K562 (cell line): Measurements from ENCODE around the gene SLC30A3. TPM values are rescaled to one million over a fixed set of nuclear protein-coding genes. Genes with fewer than 3 reads are reported as not detected.

Experiments used
- CBFA2T3 ChIP-seq: fragments of 450-650 bp; IDR thresholded peaks from 2 replicates; pipeline ENCODE4 v1.6.1; 2017
- CBX3 ChIP-seq, 2 experiments: IDR thresholded peaks; 1 replicate in 1 of 2; 2 replicates in 1 of 2; pipeline ENCODE4 v1.6.1; 2012; ENCODE audit warnings: inconsistent platforms in 2 of 2, low read length in 2 of 2, borderline replicate concordance in 1 of 2, control low read depth in 1 of 2
- CEBPB ChIP-seq: fragments of 450-650 bp; IDR thresholded peaks from 2 replicates; pipeline ENCODE4 v1.6.1; 2016; ENCODE audit warnings: missing genetic modification characterization, missing compliant biosample characterization
- CREM ChIP-seq: IDR thresholded peaks from 2 replicates; pipeline ENCODE4 v1.6.1; 2014; ENCODE audit warnings: antibody characterized with exemption, low read depth
- EP300 ChIP-seq: IDR thresholded peaks from 2 replicates; pipeline ENCODE4 v1.6.1; 2012; ENCODE audit warnings: low read length, improper control_type of control experiment
- KDM1A ChIP-seq, 2 experiments: fragments of 450-650 bp; IDR thresholded peaks; 2 replicates each; pipeline ENCODE4 v1.6.1; 2016; ENCODE audit warnings: mild to moderate bottlenecking in 2 of 2
- MEIS2 ChIP-seq: fragments of 450-650 bp; IDR thresholded peaks from 2 replicates; pipeline ENCODE4 v1.6.1; 2014; ENCODE audit warnings: mild to moderate bottlenecking; ENCODE audit not compliant: partially characterized antibody
- MTA2 ChIP-seq: fragments of 450-650 bp; IDR thresholded peaks from 2 replicates; pipeline ENCODE4 v1.6.1; 2016; ENCODE audit warnings: low read depth
- SMARCA4 ChIP-seq: fragments of 450-650 bp; IDR thresholded peaks from 2 replicates; pipeline ENCODE4 v1.6.1; 2016
- TCF3 ChIP-seq: sonication (generic); formaldehyde crosslinking; IDR thresholded peaks from 2 replicates; pipeline ENCODE4 v1.4.0; 2020; ENCODE audit warnings: mild to moderate bottlenecking, missing genetic modification reagents
- ZEB2 ChIP-seq: fragments of 450-650 bp; IDR thresholded peaks from 2 replicates; pipeline ENCODE4 v1.6.1; 2016
- ZNF436 ChIP-seq: fragments of 250-450, 450-650 bp; sonication (Bioruptor Pico); formaldehyde crosslinking; IDR thresholded peaks from 2 replicates; pipeline ENCODE4 v1.7.0; 2020; ENCODE audit warnings: mild to moderate bottlenecking
- polyA plus RNA-seq, 8 experiments: library from polyadenylated mRNA; depleted of rRNA in 4 of 8; stranded (reverse) in 5 of 8; unstranded in 3 of 8; fragments of >200 nt; fragmentation: Nextera tagmentation in 2 of 8; fragmentation: Illumina TruSeq in 1 of 8; extraction: Ambion mirVana in 2 of 8; extraction: Trizol in 1 of 8; gene quantifications; 2 replicates each; pipeline versions ENCODE4 v1.2.1 to v1.2.3, GENCODE V29; 2011 to 2014; ENCODE audit warnings: inconsistent platforms in 1 of 8, missing spikeins in 1 of 8
- total RNA-seq, 7 experiments: library from RNA; depleted of rRNA in 6 of 7; stranded (reverse); fragments of >200 nt in 6 of 7; fragmentation: Illumina TruSeq in 2 of 7; extraction: Trizol in 2 of 7; gene quantifications; 2 replicates each; pipeline versions ENCODE4 v1.2.1 to v1.2.3, GENCODE V29; 2011 to 2021; ENCODE audit warnings: low replicate concordance in 1 of 7
- TF ChIP-seq, protein P1 (sequence below): sonication (generic); formaldehyde crosslinking; IDR thresholded peaks from 2 replicates; pipeline ENCODE4 v1.8.1; 2023; ENCODE audit warnings: mild to moderate bottlenecking, missing genetic modification reagents
- TF ChIP-seq, protein P2 (sequence below): fragments of 450-650 bp; IDR thresholded peaks from 2 replicates; pipeline ENCODE4 v1.6.1; 2016; ENCODE audit warnings: borderline replicate concordance
- TF ChIP-seq, protein P3 (sequence below), 2 experiments: IDR thresholded peaks in 1 of 2; conservative IDR thresholded peaks in 1 of 2; 2 replicates each; pipeline ENCODE4 v1.6.1; 2016; ENCODE audit warnings: low read depth in 2 of 2, mild to moderate bottlenecking in 1 of 2, missing compliant biosample characterization in 1 of 2, missing genetic modification characterization in 1 of 2, moderate library complexity in 1 of 2
- TF ChIP-seq, protein P4 (sequence below): fragments of 450-650 bp; IDR thresholded peaks from 2 replicates; pipeline ENCODE4 v1.6.1; 2016
- TF ChIP-seq, protein P5 (sequence below): fragments of 450-650 bp; conservative IDR thresholded peaks from 2 replicates; pipeline ENCODE4 v1.6.1; 2016; ENCODE audit warnings: missing genetic modification characterization, low read depth, mild to moderate bottlenecking, missing compliant biosample characterization, moderate library complexity
- TF ChIP-seq, protein P6 (sequence below): fragments of 450-650 bp; IDR thresholded peaks from 2 replicates; pipeline ENCODE4 v1.6.1; 2016; ENCODE audit warnings: antibody characterized with exemption

SLC30A3 gene
- total and polyA plus RNA-seq, 9 of the 15 experiments (the other 6 are each of a cell fraction or from before 2014, with no cell fraction given), result 0.03 to 2.7 (median 0.89) TPM; not detected in 1

DNA sequence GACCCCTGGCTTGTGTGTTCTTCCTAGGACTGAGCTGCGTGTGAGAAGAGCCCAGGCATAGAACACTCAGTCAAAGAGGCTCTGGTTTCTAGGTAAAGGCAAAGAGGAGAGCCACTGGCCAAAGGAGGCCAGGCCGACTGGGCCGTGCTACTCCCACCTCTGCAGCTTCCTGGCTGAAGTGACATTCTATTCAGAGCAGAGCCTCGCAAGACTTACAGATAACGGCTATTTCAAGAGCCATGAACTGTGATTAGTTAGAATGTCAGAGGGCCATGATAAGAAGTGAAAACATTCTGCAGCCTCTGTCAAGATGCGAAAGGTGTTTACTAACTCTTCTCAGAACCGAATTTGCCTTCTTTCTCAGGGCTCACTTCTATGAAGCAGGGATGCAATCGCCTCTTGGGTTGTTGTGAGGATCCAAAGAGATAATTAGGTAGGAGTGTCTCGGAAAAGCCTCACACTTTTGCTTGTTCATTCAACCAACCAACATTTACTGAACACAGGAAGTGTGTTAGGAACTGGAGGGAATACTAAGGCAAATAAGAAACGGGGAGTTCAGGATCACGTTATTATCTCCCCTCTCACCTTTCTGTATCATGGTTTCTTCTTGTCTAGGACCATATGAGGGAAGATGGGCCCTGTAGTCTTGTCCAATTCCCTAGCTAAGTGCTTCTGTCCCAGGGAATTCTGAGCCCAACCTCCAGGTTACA lies 8.9 kb upstream of the SLC30A3 start (continued):
- TF ChIP-seq, protein P1, sequence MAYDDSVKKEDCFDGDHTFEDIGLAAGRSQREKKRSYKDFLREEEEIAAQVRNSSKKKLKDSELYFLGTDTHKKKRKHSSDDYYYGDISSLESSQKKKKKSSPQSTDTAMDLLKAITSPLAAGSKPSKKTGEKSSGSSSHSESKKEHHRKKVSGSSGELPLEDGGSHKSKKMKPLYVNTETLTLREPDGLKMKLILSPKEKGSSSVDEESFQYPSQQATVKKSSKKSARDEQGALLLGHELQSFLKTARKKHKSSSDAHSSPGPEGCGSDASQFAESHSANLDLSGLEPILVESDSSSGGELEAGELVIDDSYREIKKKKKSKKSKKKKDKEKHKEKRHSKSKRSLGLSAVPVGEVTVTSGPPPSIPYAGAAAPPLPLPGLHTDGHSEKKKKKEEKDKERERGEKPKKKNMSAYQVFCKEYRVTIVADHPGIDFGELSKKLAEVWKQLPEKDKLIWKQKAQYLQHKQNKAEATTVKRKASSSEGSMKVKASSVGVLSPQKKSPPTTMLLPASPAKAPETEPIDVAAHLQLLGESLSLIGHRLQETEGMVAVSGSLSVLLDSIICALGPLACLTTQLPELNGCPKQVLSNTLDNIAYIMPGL (CRISPR knock-in tag), result no peak
- TF ChIP-seq, protein P2, sequence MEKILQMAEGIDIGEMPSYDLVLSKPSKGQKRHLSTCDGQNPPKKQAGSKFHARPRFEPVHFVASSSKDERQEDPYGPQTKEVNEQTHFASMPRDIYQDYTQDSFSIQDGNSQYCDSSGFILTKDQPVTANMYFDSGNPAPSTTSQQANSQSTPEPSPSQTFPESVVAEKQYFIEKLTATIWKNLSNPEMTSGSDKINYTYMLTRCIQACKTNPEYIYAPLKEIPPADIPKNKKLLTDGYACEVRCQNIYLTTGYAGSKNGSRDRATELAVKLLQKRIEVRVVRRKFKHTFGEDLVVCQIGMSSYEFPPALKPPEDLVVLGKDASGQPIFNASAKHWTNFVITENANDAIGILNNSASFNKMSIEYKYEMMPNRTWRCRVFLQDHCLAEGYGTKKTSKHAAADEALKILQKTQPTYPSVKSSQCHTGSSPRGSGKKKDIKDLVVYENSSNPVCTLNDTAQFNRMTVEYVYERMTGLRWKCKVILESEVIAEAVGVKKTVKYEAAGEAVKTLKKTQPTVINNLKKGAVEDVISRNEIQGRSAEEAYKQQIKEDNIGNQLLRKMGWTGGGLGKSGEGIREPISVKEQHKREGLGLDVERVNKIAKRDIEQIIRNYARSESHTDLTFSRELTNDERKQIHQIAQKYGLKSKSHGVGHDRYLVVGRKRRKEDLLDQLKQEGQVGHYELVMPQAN, result no peak
- TF ChIP-seq CBX3 (IDR thresholded peaks at IDR 0.05; ENCODE audit: borderline replicate concordance in 1 of 2, low read length in 2 of 2), result no peak; a peak in 1 of 3 replicates
- peak; percentile 51; the same call in 1 of the 2 replicates for TF ChIP-seq TCF3 (CRISPR knock-in tag)
- TF ChIP-seq, protein P3, sequence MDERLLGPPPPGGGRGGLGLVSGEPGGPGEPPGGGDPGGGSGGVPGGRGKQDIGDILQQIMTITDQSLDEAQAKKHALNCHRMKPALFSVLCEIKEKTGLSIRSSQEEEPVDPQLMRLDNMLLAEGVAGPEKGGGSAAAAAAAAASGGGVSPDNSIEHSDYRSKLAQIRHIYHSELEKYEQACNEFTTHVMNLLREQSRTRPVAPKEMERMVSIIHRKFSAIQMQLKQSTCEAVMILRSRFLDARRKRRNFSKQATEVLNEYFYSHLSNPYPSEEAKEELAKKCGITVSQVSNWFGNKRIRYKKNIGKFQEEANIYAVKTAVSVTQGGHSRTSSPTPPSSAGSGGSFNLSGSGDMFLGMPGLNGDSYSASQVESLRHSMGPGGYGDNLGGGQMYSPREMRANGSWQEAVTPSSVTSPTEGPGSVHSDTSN (CRISPR knock-in tag; IDR thresholded peaks at IDR 0.05; ENCODE audit: low read depth), result no peak
- TF ChIP-seq, protein P3 (tag; conservative IDR thresholded peaks at IDR 0.05; ENCODE audit: low read depth), result peak; percentile 56; the same call in 1 of the 2 replicates
- TF ChIP-seq MTA2, result no peak
- TF ChIP-seq, protein P4, sequence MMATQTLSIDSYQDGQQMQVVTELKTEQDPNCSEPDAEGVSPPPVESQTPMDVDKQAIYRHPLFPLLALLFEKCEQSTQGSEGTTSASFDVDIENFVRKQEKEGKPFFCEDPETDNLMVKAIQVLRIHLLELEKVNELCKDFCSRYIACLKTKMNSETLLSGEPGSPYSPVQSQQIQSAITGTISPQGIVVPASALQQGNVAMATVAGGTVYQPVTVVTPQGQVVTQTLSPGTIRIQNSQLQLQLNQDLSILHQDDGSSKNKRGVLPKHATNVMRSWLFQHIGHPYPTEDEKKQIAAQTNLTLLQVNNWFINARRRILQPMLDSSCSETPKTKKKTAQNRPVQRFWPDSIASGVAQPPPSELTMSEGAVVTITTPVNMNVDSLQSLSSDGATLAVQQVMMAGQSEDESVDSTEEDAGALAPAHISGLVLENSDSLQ, result peak; percentile 67
- TF ChIP-seq SMARCA4, result peak; percentile 42; the same call in 1 of the 2 replicates
- TF ChIP-seq MEIS2, result peak; percentile 86
- TF ChIP-seq ZEB2, result 0 out of 2 replicates have a peak, but pooled peaks have one; percentile 37
- no peak for TF ChIP-seq ZNF436 (CRISPR knock-in tag)
- no peak for TF ChIP-seq CEBPB (tag)
- TF ChIP-seq KDM1A (IDR thresholded peaks at IDR 0.05), result peak; percentile 83 to 91
- TF ChIP-seq, protein P5, sequence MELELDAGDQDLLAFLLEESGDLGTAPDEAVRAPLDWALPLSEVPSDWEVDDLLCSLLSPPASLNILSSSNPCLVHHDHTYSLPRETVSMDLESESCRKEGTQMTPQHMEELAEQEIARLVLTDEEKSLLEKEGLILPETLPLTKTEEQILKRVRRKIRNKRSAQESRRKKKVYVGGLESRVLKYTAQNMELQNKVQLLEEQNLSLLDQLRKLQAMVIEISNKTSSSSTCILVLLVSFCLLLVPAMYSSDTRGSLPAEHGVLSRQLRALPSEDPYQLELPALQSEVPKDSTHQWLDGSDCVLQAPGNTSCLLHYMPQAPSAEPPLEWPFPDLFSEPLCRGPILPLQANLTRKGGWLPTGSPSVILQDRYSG (tag), result no peak
- TF ChIP-seq EP300, result peak; percentile 46; the same call in 1 of the 2 replicates
- TF ChIP-seq, protein P6, sequence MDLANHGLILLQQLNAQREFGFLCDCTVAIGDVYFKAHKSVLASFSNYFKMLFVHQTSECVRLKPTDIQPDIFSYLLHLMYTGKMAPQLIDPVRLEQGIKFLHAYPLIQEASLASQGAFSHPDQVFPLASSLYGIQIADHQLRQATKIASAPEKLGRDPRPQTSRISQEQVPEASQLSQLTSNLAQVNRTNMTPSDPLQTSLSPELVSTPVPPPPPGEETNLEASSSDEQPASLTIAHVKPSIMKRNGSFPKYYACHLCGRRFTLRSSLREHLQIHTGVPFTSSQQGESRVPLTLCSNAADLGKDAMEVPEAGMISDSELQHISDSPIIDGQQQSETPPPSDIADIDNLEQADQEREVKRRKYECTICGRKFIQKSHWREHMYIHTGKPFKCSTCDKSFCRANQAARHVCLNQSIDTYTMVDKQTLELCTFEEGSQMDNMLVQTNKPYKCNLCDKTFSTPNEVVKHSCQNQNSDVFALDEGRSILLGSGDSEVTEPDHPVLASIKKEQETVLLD, result no peak
- TF ChIP-seq CBFA2T3, result peak; percentile 77
- TF ChIP-seq CREM, result 0 out of 2 replicates have a peak, but pooled peaks have one; percentile 29
